Camera-type eye (tissue), 1 donor: ENCODE data around the gene PACC1. TPM values are rescaled to one million over a fixed set of nuclear protein-coding genes. Genes with fewer than 3 reads are reported as not detected.

Experiments
- total RNA-seq: library from RNA; depleted of rRNA; stranded (reverse); fragments of >200 nt; gene quantifications from one replicate; pipeline ENCODE4 v1.2.3, GENCODE V29; 2014

Gene PACC1
- total RNA-seq = 11.6 TPM

DNA sequence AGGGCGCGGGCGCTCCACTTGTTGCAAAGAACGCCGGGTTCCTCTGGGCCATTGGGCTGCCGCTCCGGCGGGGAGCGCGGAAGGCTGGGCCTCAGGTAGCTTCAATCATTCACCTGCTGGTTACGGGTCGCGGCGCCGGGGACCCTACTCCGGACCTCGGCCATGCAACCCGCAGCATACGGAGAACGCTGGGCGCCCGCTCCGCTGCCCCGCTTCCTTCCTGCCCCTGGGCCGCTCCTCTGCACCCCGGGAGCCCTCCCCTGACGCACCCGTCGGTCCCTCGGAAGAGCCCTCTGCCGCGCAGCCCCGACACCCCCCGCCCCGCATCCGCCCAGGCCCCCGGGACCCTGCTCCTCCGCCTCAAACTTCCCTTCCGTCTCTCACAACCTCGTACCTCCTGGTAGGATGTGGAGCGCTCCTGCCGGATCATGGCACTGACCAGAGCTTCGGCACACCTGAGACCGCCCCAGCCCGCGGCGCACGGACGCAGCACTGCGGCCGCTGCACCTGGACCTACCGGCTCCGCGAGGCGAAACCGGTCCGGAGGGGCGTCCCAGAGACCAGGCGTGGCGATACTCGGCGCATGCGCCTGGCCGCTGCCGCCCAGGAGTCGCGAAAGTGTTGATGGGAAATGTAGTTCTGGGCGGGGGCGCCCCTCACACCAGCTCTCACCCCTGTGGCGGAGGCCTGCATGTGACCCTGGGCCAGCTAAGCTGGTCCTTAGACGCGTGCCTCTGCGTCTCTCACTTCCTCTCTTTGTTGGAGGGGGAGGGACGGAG is at the start of gene PACC1:
TSS of gene PACC1 (minus strand) at position 559 of the 779 bp plus-strand sequence. CDS start at position 430, 129 bp downstream.

DNA sequence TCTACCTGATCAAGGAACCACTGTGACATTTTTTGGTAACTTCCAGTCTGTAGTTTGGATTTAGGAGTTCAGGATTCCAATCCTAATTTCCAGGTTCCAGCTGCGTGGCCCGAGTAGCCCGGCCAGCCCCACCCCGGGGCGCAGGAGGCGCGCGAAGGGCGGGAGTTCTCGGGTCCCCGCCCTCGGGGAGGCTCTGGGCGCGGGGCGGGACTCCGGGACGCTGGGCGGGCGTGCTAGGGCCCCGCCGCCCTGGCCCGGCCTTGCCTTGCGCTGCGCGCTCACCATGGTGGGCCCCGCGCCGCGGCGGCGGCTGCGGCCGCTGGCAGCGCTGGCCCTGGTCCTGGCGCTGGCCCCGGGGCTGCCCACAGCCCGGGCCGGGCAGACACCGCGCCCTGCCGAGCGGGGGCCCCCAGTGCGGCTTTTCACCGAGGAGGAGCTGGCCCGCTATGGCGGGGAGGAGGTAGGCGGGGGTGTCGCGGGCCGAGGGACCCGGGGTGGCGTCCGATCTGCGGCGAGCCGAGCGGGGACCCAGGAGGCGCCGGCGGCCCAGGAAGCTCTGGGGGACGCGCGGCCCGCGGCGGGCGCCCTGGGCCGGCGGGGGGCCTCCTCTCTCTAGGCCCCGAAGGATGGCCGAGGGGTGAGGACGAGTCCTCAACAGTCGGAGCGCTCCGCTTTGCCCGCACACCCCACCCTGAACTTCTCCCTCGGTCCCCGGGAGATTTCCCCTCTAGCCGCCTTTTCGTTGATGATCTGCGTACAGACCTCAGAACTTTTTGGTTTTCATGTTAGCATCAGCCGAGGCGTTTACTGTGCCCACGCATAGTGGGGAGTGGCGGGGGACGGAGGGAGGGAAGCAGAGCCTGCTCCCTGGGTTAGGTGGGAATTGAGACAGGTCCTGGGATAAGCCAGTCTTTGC is 18.2 kb upstream of the PACC1 start, which contains the start of gene NENF:
TSS of gene NENF (plus strand) at position 260 of the 916 bp plus-strand sequence. CDS start at position 284, 24 bp downstream.

Other genes with a start within 250 kb of the PACC1 start
- 27.8 TPM for gene PPP2R5A, start 129.5 kb downstream of the PACC1 start, total RNA-seq
- 24.9 TPM for gene NENF, start 18.0 kb upstream of the PACC1 start, total RNA-seq
- gene ATF3, start 193.9 kb upstream of the PACC1 start, total RNA-seq = 15.1 TPM